ENCODE measurements around the gene FBXO21.
"Not testable (repeated sequence)": the region's sequence is repeated elsewhere in the genome, so short reads cannot be mapped to it uniquely, and the experiment has no call there.

Gene FBXO21

GRCh38 chr12:117134059-117134458, 56.2 kb downstream of the FBXO21 start:
- DNase-seq, result no peak

GRCh38 chr12:117130801-117131200, 59.5 kb downstream of the FBXO21 start:
- DNase-seq, result no peak

- no peak for DNase-seq
Observed at GRCh38 chr12:117129391-117129790, 60.9 kb downstream of the FBXO21 start.

GRCh38 chr12:117127933-117128823, 62.1 kb downstream of the FBXO21 start:
- no peak for DNase-seq

- no peak for DNase-seq
Observed at GRCh38 chr12:117126335-117126734, 63.9 kb downstream of the FBXO21 start.

GRCh38 chr12:117125767-117126166, 64.5 kb downstream of the FBXO21 start:
- no peak for DNase-seq

GRCh38 chr12:117125272-117125613, 65.0 kb downstream of the FBXO21 start:
- no peak for DNase-seq

GRCh38 chr12:117124421-117125271, 65.6 kb downstream of the FBXO21 start:
- DNase-seq, result no peak

- DNase-seq, result no peak
Observed at GRCh38 chr12:117121441-117121840, 68.8 kb downstream of the FBXO21 start.

- peak in 1 of 2 experiments; percentile 15 for DNase-seq
Observed at GRCh38 chr12:117120787-117121186, 69.5 kb downstream of the FBXO21 start.

- DNase-seq, result peak in 1 of 2 experiments; percentile 14
Observed at GRCh38 chr12:117119592-117120198, 70.6 kb downstream of the FBXO21 start.

GRCh38 chr12:117118838-117119591, 71.3 kb downstream of the FBXO21 start:
- no peak for DNase-seq

GRCh38 chr12:117114784-117115183, 75.5 kb downstream of the FBXO21 start:
- DNase-seq, result no peak

- DNase-seq, result no peak
Observed at GRCh38 chr12:117113231-117113630, 77.0 kb downstream of the FBXO21 start.

- peak; percentile 49 to 53 for DNase-seq
Observed at GRCh38 chr12:117111821-117112595, 78.3 kb downstream of the FBXO21 start.

- DNase-seq, result no peak
Observed at GRCh38 chr12:117111386-117111785, 78.9 kb downstream of the FBXO21 start.

GRCh38 chr12:117109943-117110635, 80.2 kb downstream of the FBXO21 start:
- DNase-seq, result no peak

GRCh38 chr12:117105902-117106301, 84.4 kb downstream of the FBXO21 start:
- no peak for DNase-seq

GRCh38 chr12:117104003-117104402, 86.3 kb downstream of the FBXO21 start:
- not testable (repeated sequence) for DNase-seq

- DNase-seq, result no peak
Observed at GRCh38 chr12:117102800-117103181, 87.5 kb downstream of the FBXO21 start.
